GOT3 (cell line): ENCODE measurements around the gene DNAH2.
"Not testable (repeated sequence)": the region's sequence is repeated elsewhere in the genome, so short reads cannot be mapped to it uniquely, and the experiment has no call there.

Experiments
- DNase-seq: peaks from one replicate; lab custom pipeline; 2025; ENCODE audit warnings: mixed read lengths; lab: John Stamatoyannopoulos, UW

DNAH2 gene

GRCh38 chr17:7777017-7777416, 59.5 kb downstream of the DNAH2 start:
- no peak for DNase-seq

- DNase-seq: no peak
Measured at GRCh38 chr17:7780736-7781135, 63.2 kb downstream of the DNAH2 start.

GRCh38 chr17:7781429-7781828, 63.9 kb downstream of the DNAH2 start:
- DNase-seq: no peak

GRCh38 chr17:7782240-7782639, 64.7 kb downstream of the DNAH2 start:
- DNase-seq: no peak

GRCh38 chr17:7786866-7787265, 69.3 kb downstream of the DNAH2 start:
- no peak for DNase-seq

GRCh38 chr17:7789131-7789530, 71.6 kb downstream of the DNAH2 start:
- no peak for DNase-seq

- DNase-seq: no peak
Measured at GRCh38 chr17:7790150-7790549, 72.6 kb downstream of the DNAH2 start.

GRCh38 chr17:7792611-7793010, 75.1 kb downstream of the DNAH2 start:
- DNase-seq: no peak

- no peak for DNase-seq
Measured at GRCh38 chr17:7794075-7794663, 76.6 kb downstream of the DNAH2 start.

- no peak for DNase-seq
Measured at GRCh38 chr17:7797976-7798375, 80.4 kb downstream of the DNAH2 start.

- DNase-seq: no peak
Measured at GRCh38 chr17:7798839-7799238, 81.3 kb downstream of the DNAH2 start.

- DNase-seq: no peak
Measured at GRCh38 chr17:7803981-7804380, 86.4 kb downstream of the DNAH2 start.

- no peak for DNase-seq
Measured at GRCh38 chr17:7806587-7806986, 89.0 kb downstream of the DNAH2 start.

- DNase-seq: no peak
Measured at GRCh38 chr17:7807206-7807605, 89.7 kb downstream of the DNAH2 start.

- DNase-seq: no peak
Measured at GRCh38 chr17:7809086-7809790, 91.7 kb downstream of the DNAH2 start.

- not testable (repeated sequence) for DNase-seq
Measured at GRCh38 chr17:7809791-7810343, 92.3 kb downstream of the DNAH2 start.

- no peak for DNase-seq
Measured at GRCh38 chr17:7811251-7811650, 93.7 kb downstream of the DNAH2 start.

- no peak for DNase-seq
Measured at GRCh38 chr17:7814969-7815368, 97.4 kb downstream of the DNAH2 start.

- no peak for DNase-seq
Measured at GRCh38 chr17:7816926-7817642, 99.5 kb downstream of the DNAH2 start.

GRCh38 chr17:7817643-7817964, 100.1 kb downstream of the DNAH2 start:
- DNase-seq: no peak

GRCh38 chr17:7818026-7818425, 100.5 kb downstream of the DNAH2 start:
- DNase-seq: no peak

GRCh38 chr17:7818746-7819645, 101.5 kb downstream of the DNAH2 start:
- DNase-seq: no peak
